SK-N-SH treated with all-trans-retinoic acid at 6 μM for 48 hours (cell line): ENCODE data around the gene SBNO1.

ENCODE experiments used
- CSDC2 ChIP-seq: fragments of 250-450 bp; sonication (Bioruptor Pico); IDR thresholded peaks from 2 replicates; pipeline ENCODE4 v1.5.0; 2020; ENCODE audit warnings: mild to moderate bottlenecking, moderate library complexity
- OSR1 ChIP-seq: fragments of 250-450 bp; sonication (Bioruptor Pico); IDR thresholded peaks from 2 replicates; pipeline ENCODE4 v1.8.0; 2022; ENCODE audit warnings: moderate library complexity, mild to moderate bottlenecking, inconsistent platforms
- RARB ChIP-seq: fragments of 250-450 bp; sonication (Bioruptor Pico); IDR thresholded peaks from 2 replicates; pipeline ENCODE4 v1.8.0; 2021; ENCODE audit warnings: mild to moderate bottlenecking, moderate library complexity
- TOX ChIP-seq: fragments of 250-450 bp; sonication (Bioruptor Pico); IDR thresholded peaks from 2 replicates; pipeline ENCODE4 v1.8.0; 2021; ENCODE audit warnings: mild to moderate bottlenecking, moderate library complexity, borderline replicate concordance
- ZC3H10 ChIP-seq: fragments of 250-450 bp; sonication (Bioruptor Pico); IDR thresholded peaks from 2 replicates; pipeline ENCODE4 v1.5.1; 2021; ENCODE audit warnings: mild to moderate bottlenecking, moderate library complexity
- ZFP30 ChIP-seq: fragments of 450-650 bp; formaldehyde crosslinking; IDR thresholded peaks from 2 replicates; pipeline ENCODE4 v1.5.0; 2022; ENCODE audit warnings: mild to moderate bottlenecking, moderate library complexity
- TF ChIP-seq, protein P1 (sequence below): fragments of 250-450 bp; sonication (Bioruptor Pico); IDR thresholded peaks from 2 replicates; pipeline ENCODE4 v1.8.0; 2021; ENCODE audit warnings: low read depth, mild to moderate bottlenecking, moderate library complexity, borderline replicate concordance
- TF ChIP-seq, protein P2 (sequence below): fragments of 250-450 bp; sonication (Bioruptor Pico); IDR thresholded peaks from 2 replicates; pipeline ENCODE4 v1.8.0; 2020; ENCODE audit warnings: mild to moderate bottlenecking, moderate library complexity, borderline replicate concordance

- TF ChIP-seq RARB (CRISPR knock-in tag) (no peak), CSDC2 (CRISPR knock-in tag) (no peak), ZFP30 (CRISPR knock-in tag) (no peak), ZC3H10 (CRISPR knock-in tag) (no peak), TOX (CRISPR knock-in tag) (no peak), OSR1 (CRISPR knock-in tag) (no peak)
- TF ChIP-seq, protein P1, sequence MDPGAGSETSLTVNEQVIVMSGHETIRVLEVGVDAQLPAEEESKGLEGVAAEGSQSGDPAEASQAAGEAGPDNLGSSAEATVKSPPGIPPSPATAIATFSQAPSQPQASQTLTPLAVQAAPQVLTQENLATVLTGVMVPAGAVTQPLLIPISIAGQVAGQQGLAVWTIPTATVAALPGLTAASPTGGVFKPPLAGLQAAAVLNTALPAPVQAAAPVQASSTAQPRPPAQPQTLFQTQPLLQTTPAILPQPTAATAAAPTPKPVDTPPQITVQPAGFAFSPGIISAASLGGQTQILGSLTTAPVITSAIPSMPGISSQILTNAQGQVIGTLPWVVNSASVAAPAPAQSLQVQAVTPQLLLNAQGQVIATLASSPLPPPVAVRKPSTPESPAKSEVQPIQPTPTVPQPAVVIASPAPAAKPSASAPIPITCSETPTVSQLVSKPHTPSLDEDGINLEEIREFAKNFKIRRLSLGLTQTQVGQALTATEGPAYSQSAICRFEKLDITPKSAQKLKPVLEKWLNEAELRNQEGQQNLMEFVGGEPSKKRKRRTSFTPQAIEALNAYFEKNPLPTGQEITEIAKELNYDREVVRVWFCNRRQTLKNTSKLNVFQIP = no peak
- TF ChIP-seq, protein P2, sequence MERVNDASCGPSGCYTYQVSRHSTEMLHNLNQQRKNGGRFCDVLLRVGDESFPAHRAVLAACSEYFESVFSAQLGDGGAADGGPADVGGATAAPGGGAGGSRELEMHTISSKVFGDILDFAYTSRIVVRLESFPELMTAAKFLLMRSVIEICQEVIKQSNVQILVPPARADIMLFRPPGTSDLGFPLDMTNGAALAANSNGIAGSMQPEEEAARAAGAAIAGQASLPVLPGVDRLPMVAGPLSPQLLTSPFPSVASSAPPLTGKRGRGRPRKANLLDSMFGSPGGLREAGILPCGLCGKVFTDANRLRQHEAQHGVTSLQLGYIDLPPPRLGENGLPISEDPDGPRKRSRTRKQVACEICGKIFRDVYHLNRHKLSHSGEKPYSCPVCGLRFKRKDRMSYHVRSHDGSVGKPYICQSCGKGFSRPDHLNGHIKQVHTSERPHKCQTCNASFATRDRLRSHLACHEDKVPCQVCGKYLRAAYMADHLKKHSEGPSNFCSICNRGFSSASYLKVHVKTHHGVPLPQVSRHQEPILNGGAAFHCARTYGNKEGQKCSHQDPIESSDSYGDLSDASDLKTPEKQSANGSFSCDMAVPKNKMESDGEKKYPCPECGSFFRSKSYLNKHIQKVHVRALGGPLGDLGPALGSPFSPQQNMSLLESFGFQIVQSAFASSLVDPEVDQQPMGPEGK (CRISPR knock-in tag) = no peak
These were observed 77.8 kb downstream of the SBNO1 start for GRCh38 chr12:123286652-123287373.
